K562 (cell line): ENCODE results near the gene SH3BGRL3. TPM values are rescaled to one million over a fixed set of nuclear protein-coding genes. Genes with fewer than 3 reads are reported as not detected.

ENCODE experiments used
- ATAC-seq: fragments of 200-7000 bp; cut with Tn5 transposase; 3 replicates; pipeline ENCODE4 v1.9.1; 2020; ENCODE audit warnings: moderate library complexity
- BruUV-seq: library from RNA; stranded (reverse); fragments of 400-500 nt; replicated peaks from 2 replicates; lab custom pipeline; 2021; lab: Mats Ljungman, UMichigan
- CTCF ChIA-PET: fragments of 300-600 bp; formaldehyde crosslinking; extraction: SDS; loops from one replicate; lab custom pipeline; 2021; ENCODE audit warnings: low intra/inter-chr PET ratio; lab: Yijun Ruan, JAX
- POLR2A ChIA-PET: fragments of 300-600, 350-650 bp; sonication (Branson Sonifier 250); formaldehyde crosslinking; extraction: SDS; loops from one replicate; lab custom pipeline; 2021; ENCODE audit warnings: antibody characterized with exemption, inconsistent platforms; lab: Yijun Ruan, JAX
- DNase-seq, 4 experiments: peaks; one replicate each; pipeline versions ENCODE4 v3.0.0 to v3.0.0-alpha.2; 2011 to 2018; ENCODE audit warnings: low spot score in 3 of 4, mixed read lengths in 3 of 4; ENCODE audit errors: extremely low read depth in 1 of 4
- FAIRE-seq: peaks from 2 replicates; lab custom pipeline; 2011; peaks lifted over from hg19 to GRCh38; lab: Jason Lieb, UNC
- H2AFZ ChIP-seq: 2 replicates; pipeline ENCODE4 v1.6.0; 2011; ENCODE audit warnings: low read depth, low read length, control low read depth, inconsistent platforms
- H3K27ac ChIP-seq: fragments of 200-600 bp; 3 replicates; pipeline ENCODE4 v1.8.0; 2011; ENCODE audit warnings: low read depth, mild to moderate bottlenecking, control low read depth, inconsistent platforms, low read length, moderate library complexity, mixed read lengths; ENCODE audit errors: extremely low read depth
- H3K27me3 ChIP-seq, 2 experiments: fragments of 300-600 bp in 1 of 2; 2 replicates in 1 of 2; 3 replicates in 1 of 2; pipeline versions ENCODE4 v1.6.0 to v1.8.0; 2011; ENCODE audit warnings: inconsistent platforms in 2 of 2, low read length in 2 of 2, mild to moderate bottlenecking in 1 of 2, mixed read lengths in 1 of 2, moderate library complexity in 1 of 2; ENCODE audit not compliant: control insufficient read depth in 2 of 2, insufficient read depth in 2 of 2
- H3K36me3 ChIP-seq: fragments of 300-600 bp; 3 replicates; pipeline ENCODE4 v1.8.0; 2011; ENCODE audit warnings: mild to moderate bottlenecking, low read length, inconsistent platforms; ENCODE audit not compliant: control insufficient read depth, insufficient read depth
- H3K4me1 ChIP-seq, 2 experiments: fragments of 200-600 bp in 1 of 2; replicated peaks in 1 of 2; 2 replicates in 1 of 2; 3 replicates in 1 of 2; pipeline versions ENCODE4 v1.5.1 to v1.8.0; 2011; ENCODE audit warnings: inconsistent platforms in 2 of 2, low read length in 2 of 2, mild to moderate bottlenecking in 1 of 2, mixed read lengths in 1 of 2, moderate library complexity in 1 of 2; ENCODE audit not compliant: control insufficient read depth in 2 of 2, insufficient read depth in 2 of 2
- H3K4me2 ChIP-seq: 2 replicates; pipeline ENCODE4 v1.6.1; 2011; ENCODE audit warnings: low read length, control low read depth, inconsistent platforms, mixed read lengths; ENCODE audit not compliant: insufficient read depth
- H3K4me3 ChIP-seq: fragments of 200-600 bp; sonication (generic), shearing (Covaris generic); 2 replicates; pipeline ENCODE4 v1.5.1; 2016; ENCODE audit warnings: control low read depth, inconsistent platforms
- H3K79me2 ChIP-seq: fragments of 200-600 bp; 3 replicates; pipeline ENCODE4 v1.8.0; 2011; ENCODE audit warnings: low read length, inconsistent platforms; ENCODE audit not compliant: control insufficient read depth, insufficient read depth
- H3K9ac ChIP-seq, 2 experiments: 2 replicates each; pipeline versions ENCODE4 v1.6.0 to v1.6.1; 2011; ENCODE audit warnings: low read depth in 2 of 2, low read length in 2 of 2, control low read depth in 1 of 2, inconsistent platforms in 1 of 2, mild to moderate bottlenecking in 1 of 2, mixed read lengths in 1 of 2; ENCODE audit not compliant: insufficient read depth in 1 of 2
- H3K9me1 ChIP-seq: one replicate; pipeline ENCODE4 v1.6.0; 2011; ENCODE audit warnings: inconsistent platforms, mild to moderate bottlenecking, low read length, moderate library complexity; ENCODE audit not compliant: control insufficient read depth, insufficient read depth
- H3K9me3 ChIP-seq: replicated peaks from 2 replicates; pipeline ENCODE4 v1.5.1; 2011; ENCODE audit warnings: low read depth, low read length, inconsistent platforms; ENCODE audit not compliant: control insufficient read depth, insufficient read depth
- H4K20me1 ChIP-seq: replicated peaks from 2 replicates; pipeline ENCODE4 v1.6.1; 2011; ENCODE audit warnings: low read length, inconsistent platforms, mixed read lengths; ENCODE audit not compliant: control insufficient read depth, insufficient read depth
- ATF7 ChIP-seq: fragments of 450-650 bp; IDR thresholded peaks from 2 replicates; pipeline ENCODE4 v1.7.1; 2014; ENCODE audit warnings: mild to moderate bottlenecking, moderate library complexity
- CEBPB ChIP-seq: fragments of 450-650 bp; IDR thresholded peaks from 2 replicates; pipeline ENCODE4 v1.6.1; 2016; ENCODE audit warnings: missing genetic modification characterization, missing compliant biosample characterization
- CTCFL ChIP-seq: IDR thresholded peaks from 2 replicates; pipeline ENCODE4 v1.6.1; 2011; ENCODE audit warnings: borderline replicate concordance, low read depth, mild to moderate bottlenecking, moderate library complexity, low read length; ENCODE audit not compliant: insufficient read depth, poor library complexity, severe bottlenecking
- GATAD2B ChIP-seq: fragments of 450-650 bp; IDR thresholded peaks from 2 replicates; pipeline ENCODE4 v1.6.1; 2017; ENCODE audit warnings: mild to moderate bottlenecking, borderline replicate concordance
- MEIS2 ChIP-seq: fragments of 450-650 bp; IDR thresholded peaks from 2 replicates; pipeline ENCODE4 v1.6.1; 2014; ENCODE audit warnings: mild to moderate bottlenecking; ENCODE audit not compliant: partially characterized antibody
- MNT ChIP-seq, 2 experiments: fragments of 450-650 bp; conservative IDR thresholded peaks; 2 replicates each; pipeline ENCODE4 v1.6.1; 2017; ENCODE audit warnings: mild to moderate bottlenecking in 2 of 2, moderate library complexity in 2 of 2
- PATZ1 ChIP-seq: fragments of 250-450 bp; sonication (Bioruptor Pico); IDR thresholded peaks from 2 replicates; pipeline ENCODE4 v1.5.0; 2020; ENCODE audit warnings: mild to moderate bottlenecking, borderline replicate concordance
- POLR2AphosphoS5 ChIP-seq: IDR thresholded peaks from 2 replicates; pipeline ENCODE4 v1.6.1; 2011; ENCODE audit warnings: mild to moderate bottlenecking, low read depth, low read length, moderate library complexity; ENCODE audit not compliant: control insufficient read depth, insufficient read depth
- RAD21 ChIP-seq, 2 experiments: fragments of 250-450 bp in 1 of 2; fragments of 450-650 bp in 1 of 2; sonication (Bioruptor Pico) in 1 of 2; formaldehyde crosslinking in 1 of 2; IDR thresholded peaks in 1 of 2; conservative IDR thresholded peaks in 1 of 2; 2 replicates each; pipeline versions ENCODE4 v1.4.0 to v1.8.0; 2020 to 2022; ENCODE audit warnings: mild to moderate bottlenecking in 2 of 2, moderate library complexity in 1 of 2
- ZFPM2 ChIP-seq: fragments of 250-450 bp; sonication (Bioruptor Pico); IDR thresholded peaks from 2 replicates; pipeline ENCODE4 v1.5.1; 2022; ENCODE audit warnings: mild to moderate bottlenecking
- ZNF280A ChIP-seq: fragments of 450-650 bp; IDR thresholded peaks from 2 replicates; pipeline ENCODE4 v1.6.1; 2018; ENCODE audit warnings: mild to moderate bottlenecking, low read depth; ENCODE audit not compliant: partially characterized antibody
- ZNF324 ChIP-seq: fragments of 250-450 bp; sonication (Bioruptor Pico); IDR thresholded peaks from 2 replicates; pipeline ENCODE4 v1.4.0; 2020; ENCODE audit warnings: mild to moderate bottlenecking
- ZNF696 ChIP-seq: fragments of 250-450 bp; sonication (Bioruptor Pico); conservative IDR thresholded peaks from 2 replicates; pipeline ENCODE4 v1.4.0; 2020; ENCODE audit warnings: mild to moderate bottlenecking, moderate library complexity
- WGBS: fragments of 100-300 bp; shearing (Covaris generic); methylation state at CpG from one replicate; pipeline ENCODE4 v1.1.6; 2016; ENCODE audit warnings: low coverage, mixed read lengths; ENCODE audit not compliant: insufficient coverage; ENCODE audit errors: missing lambda C conversion rate; 5-methylcytosine and 5-hydroxymethylcytosine counted together
- in situ Hi-C: fragments of 300-500 bp; cut with MboI; formaldehyde crosslinking; loops from 4 replicates; pipeline ENCODE4 v1.15.0; 2018; ENCODE audit warnings: inconsistent platforms, mixed read lengths
- intact Hi-C: fragments of 100-400 bp; cut with micrococcal nuclease; formaldehyde crosslinking; loops from 2 replicates; pipeline ENCODE4 v1.14.2; 2022
- polyA plus RNA-seq, 8 experiments: library from polyadenylated mRNA; depleted of rRNA in 4 of 8; stranded (reverse) in 5 of 8; unstranded in 3 of 8; fragments of >200 nt; fragmentation: Nextera tagmentation in 2 of 8; fragmentation: Illumina TruSeq in 1 of 8; extraction: Ambion mirVana in 2 of 8; extraction: Trizol in 1 of 8; gene quantifications; 2 replicates each; pipeline versions ENCODE4 v1.2.1 to v1.2.3, GENCODE V29; 2011 to 2014; ENCODE audit warnings: inconsistent platforms in 1 of 8, missing spikeins in 1 of 8
- total RNA-seq, 7 experiments: library from RNA; depleted of rRNA in 6 of 7; stranded (reverse); fragments of >200 nt in 6 of 7; fragmentation: Illumina TruSeq in 2 of 7; extraction: Trizol in 2 of 7; gene quantifications; 2 replicates each; pipeline versions ENCODE4 v1.2.1 to v1.2.3, GENCODE V29; 2011 to 2021; ENCODE audit warnings: low replicate concordance in 1 of 7

Gene SH3BGRL3
- total and polyA plus RNA-seq, 9 of the 15 experiments (the other 6 are each of a cell fraction or from before 2014, with no cell fraction given) = 30.3 to 140 (median 54.2) TPM

- peaks cover 92% of the 10 kb centered on the region for H3K36me3 ChIP-seq
- peaks cover 0 to 1% of the 10 kb centered on the region in 2 experiments; a peak in 1 of 5 replicates for H3K4me1 ChIP-seq
- no peaks in the 10 kb centered on the region for H3K9me1 ChIP-seq
- H3K27me3 ChIP-seq = no peaks in the 10 kb centered on the region
- ATAC-seq (no peak), DNase-seq (no peak), FAIRE-seq (no peak)
- 87% methylated on average over 4 of the region's 4 CpGs for WGBS
- POLR2A ChIA-PET = interaction anchor here (1.1 to 1.3 kb wide), 3 partner anchors 8 to 10 kb away, joined by 3 to 4 read pairs (median 3); partner anchors contain the start of gene SH3BGRL3
- H3K27ac ChIP-seq = no peak overlapping the region
- no peak overlapping the region for H3K9ac ChIP-seq
- in situ Hi-C loops = no loop called here
- no peak overlapping the region for H2AFZ ChIP-seq
- intact Hi-C loops = no loop called here
- peaks cover 7% of the 10 kb centered on the region; the same call in 1 of the 2 replicates for H3K9me3 ChIP-seq
- no peaks in the 10 kb centered on the region; the same call in 1 of the 2 replicates for H4K20me1 ChIP-seq
- peaks cover 7% of the 10 kb centered on the region; the same call in 1 of the 3 replicates for H3K79me2 ChIP-seq
- H3K4me2 ChIP-seq = no peak overlapping the region
- no peak overlapping the region for H3K4me3 ChIP-seq
- CTCF ChIA-PET = no interaction called here
- no TSS peak for BruUV-seq
- TF ChIP-seq RAD21 (CRISPR knock-in tag; conservative IDR thresholded peaks at IDR 0.05 in 1 of 2, IDR thresholded peaks at IDR 0.05 in 1 of 2) = no peak
- TF ChIP-seq ZNF696 (CRISPR knock-in tag) = no peak
- TF ChIP-seq ZNF324 (CRISPR knock-in tag) = no peak
- TF ChIP-seq ATF7 = 0 out of 2 replicates have a peak, but pooled peaks have one; percentile 4
- no peak for TF ChIP-seq MNT (conservative IDR thresholded peaks at IDR 0.05)
- TF ChIP-seq ZNF280A = peak; percentile 93
- no peak for TF ChIP-seq MEIS2
- TF ChIP-seq CEBPB (tag) = no peak
- no peak for TF ChIP-seq CTCFL
- TF ChIP-seq POLR2AphosphoS5 = no peak
- TF ChIP-seq PATZ1 (CRISPR knock-in tag) = no peak
- no peak for TF ChIP-seq ZFPM2 (CRISPR knock-in tag)
- TF ChIP-seq GATAD2B = no peak
These were observed 10.7 kb upstream of the SH3BGRL3 start for GRCh38 chr1:26269198-26269550.
